MCF 10A (cell line): ENCODE data around the gene LRSAM1. TPM values are rescaled to one million over a fixed set of nuclear protein-coding genes. Genes with fewer than 3 reads are reported as not detected.

Experiments used
- BruUV-seq: library from RNA; stranded (reverse); fragments of 400-500 nt; replicated peaks from 2 replicates; lab custom pipeline; 2021; lab: Mats Ljungman, UMichigan
- CTCF ChIA-PET: fragments of 300-600 bp; sonication (Branson Sonifier 250); formaldehyde crosslinking; extraction: SDS; loops from one replicate; lab custom pipeline; 2021; ENCODE audit warnings: antibody characterized with exemption, inconsistent platforms; lab: Yijun Ruan, JAX
- POLR2A ChIA-PET: fragments of 300-600, 350-650 bp; sonication (Branson Sonifier 250); formaldehyde crosslinking; extraction: SDS; loops from one replicate; lab custom pipeline; 2020; ENCODE audit warnings: antibody characterized with exemption, inconsistent platforms; lab: Yijun Ruan, JAX
- DNase-seq: peaks from one replicate; pipeline ENCODE4 v3.0.0-alpha.2; 2018; ENCODE audit not compliant: unreplicated experiment
- H3K27ac Mint-ChIP-seq: one replicate; pipeline ENCODE4 v1.8.0; 2022; ENCODE audit warnings: mild to moderate bottlenecking, low read depth, mixed read lengths; ENCODE audit not compliant: unreplicated experiment
- H3K27me3 Mint-ChIP-seq: one replicate; pipeline ENCODE4 v1.8.0; 2022; ENCODE audit warnings: mixed read lengths; ENCODE audit not compliant: insufficient read depth, unreplicated experiment
- H3K36me3 Mint-ChIP-seq: one replicate; pipeline ENCODE4 v1.8.0; 2022; ENCODE audit warnings: mild to moderate bottlenecking, moderate library complexity, mixed read lengths; ENCODE audit not compliant: insufficient read depth, unreplicated experiment
- H3K4me1 Mint-ChIP-seq: one replicate; pipeline ENCODE4 v1.8.0; 2022; ENCODE audit warnings: mixed read lengths; ENCODE audit not compliant: insufficient read depth, unreplicated experiment
- H3K4me3 Mint-ChIP-seq: one replicate; pipeline ENCODE4 v1.8.0; 2022; ENCODE audit warnings: mild to moderate bottlenecking, moderate library complexity, mixed read lengths; ENCODE audit not compliant: unreplicated experiment
- H3K9me3 Mint-ChIP-seq: one replicate; pipeline ENCODE4 v1.8.0; 2022; ENCODE audit warnings: mixed read lengths; ENCODE audit not compliant: unreplicated experiment
- CTCF ChIP-seq: fragments of 200-600 bp; IDR thresholded peaks from one replicate; pipeline ENCODE4 v1.8.0; 2022; ENCODE audit warnings: antibody characterized with exemption, mild to moderate bottlenecking; ENCODE audit not compliant: unreplicated experiment
- intact Hi-C: fragments of 100-400 bp; cut with micrococcal nuclease; formaldehyde crosslinking; loops from 2 replicates; pipeline ENCODE4 v1.14.1; 2022
- total RNA-seq: library from RNA; stranded (reverse); gene quantifications from 2 replicates; pipeline ENCODE4 v1.2.3, GENCODE V29; 2022

The LRSAM1 gene
- total RNA-seq, 1 experiment from 2014 or later = 23.5 TPM

- TF ChIP-seq CTCF = no peak
- POLR2A ChIA-PET = interaction anchor here (0.6 to 4.1 kb wide), 17 partner anchors 12 to 346 kb away, joined by 3 to 91 read pairs (median 7); partner anchors contain the start of genes LRSAM1, RPL12 and SLC2A8
- no peaks in the 10 kb centered on the region for H3K9me3 Mint-ChIP-seq
- H3K36me3 Mint-ChIP-seq = peaks cover 22% of the 10 kb centered on the region
- H3K4me3 Mint-ChIP-seq = peak overlapping the region; percentile 99
- H3K27me3 Mint-ChIP-seq = no peaks in the 10 kb centered on the region
- peaks cover 21% of the 10 kb centered on the region for H3K4me1 Mint-ChIP-seq
- DNase-seq = no peak
- intact Hi-C loops = loop anchor here (1.0 to 10.0 kb wide), 2 partner anchors 27 to 160 kb away; partner anchors contain the start of genes LRSAM1 and RPL12
- peak overlapping the region; percentile 98 for H3K27ac Mint-ChIP-seq
- BruUV-seq = TSS peak; percentile 65
- CTCF ChIA-PET = interaction anchor here (0.9 to 1.0 kb wide), 2 partner anchors 141 to 223 kb away, joined by 3 read pairs; no protein-coding TSS in a partner anchor
Observed at GRCh38 chr9:127424676-127424999, 26.7 kb upstream of the LRSAM1 start.

- no TSS peak for BruUV-seq
- Mint-ChIP-seq H3K27ac (no peak overlapping the region), H3K36me3 (peaks cover 40% of the 10 kb centered on the region), H3K4me3 (peak overlapping the region; percentile 99), H3K9me3 (no peaks in the 10 kb centered on the region), H3K27me3 (no peaks in the 10 kb centered on the region), H3K4me1 (peaks cover 21% of the 10 kb centered on the region)
- CTCF ChIA-PET = no interaction called here
- TF ChIP-seq CTCF = no peak
- DNase-seq = no peak
- intact Hi-C loops = loop anchor here (10.0 kb wide), 1 partner anchor 158 kb away; no protein-coding TSS in a partner anchor
- POLR2A ChIA-PET = no interaction called here
Observed at GRCh38 chr9:127426756-127427155, 24.6 kb upstream of the LRSAM1 start.

- H3K27me3 Mint-ChIP-seq = no peaks in the 10 kb centered on the region
- no peaks in the 10 kb centered on the region for H3K9me3 Mint-ChIP-seq
- peaks cover 47% of the 10 kb centered on the region for H3K36me3 Mint-ChIP-seq
- peaks cover 13% of the 10 kb centered on the region for H3K4me1 Mint-ChIP-seq
- no peak overlapping the region for H3K4me3 Mint-ChIP-seq
- POLR2A ChIA-PET = no interaction called here
- no peak for DNase-seq
- no peak overlapping the region for H3K27ac Mint-ChIP-seq
- intact Hi-C loops = loop anchor here (10.0 kb wide), 1 partner anchor 156 kb away; no protein-coding TSS in a partner anchor
- no peak for TF ChIP-seq CTCF
- no TSS peak for BruUV-seq
- CTCF ChIA-PET = no interaction called here
Observed at GRCh38 chr9:127428348-127428747, 23.0 kb upstream of the LRSAM1 start.

GRCh38 chr9:127430415-127430814 is 20.9 kb upstream of the LRSAM1 start:
- POLR2A ChIA-PET = interaction anchor here (1.5 kb wide), 1 partner anchor 21 kb away, joined by 3 read pairs; the partner anchor contains the start of genes LRSAM1 and RPL12
- no peak overlapping the region for H3K27ac Mint-ChIP-seq
- intact Hi-C loops = no loop called here
- H3K27me3 Mint-ChIP-seq = no peaks in the 10 kb centered on the region
- no peak overlapping the region for H3K4me3 Mint-ChIP-seq
- DNase-seq = no peak
- no TSS peak for BruUV-seq
- peaks cover 66% of the 10 kb centered on the region for H3K36me3 Mint-ChIP-seq
- CTCF ChIA-PET = interaction anchor here (0.7 kb wide), 2 partner anchors 16 to 725 kb away, joined by 3 read pairs; no protein-coding TSS in a partner anchor
- no peak for TF ChIP-seq CTCF
- H3K9me3 Mint-ChIP-seq = no peaks in the 10 kb centered on the region
- H3K4me1 Mint-ChIP-seq = peaks cover 9% of the 10 kb centered on the region
